Measurements from ENCODE around the gene ADARB1. TPM values are rescaled to one million over a fixed set of nuclear protein-coding genes. Genes with fewer than 3 reads are reported as not detected.
A peak's percentile ranks its signal among the peaks of the same experiment; 100 is the strongest.

The ADARB1 gene
- total RNA-seq, 4 donors from 2014 or later, result 107 to 231 (median 201) TPM

DNA sequence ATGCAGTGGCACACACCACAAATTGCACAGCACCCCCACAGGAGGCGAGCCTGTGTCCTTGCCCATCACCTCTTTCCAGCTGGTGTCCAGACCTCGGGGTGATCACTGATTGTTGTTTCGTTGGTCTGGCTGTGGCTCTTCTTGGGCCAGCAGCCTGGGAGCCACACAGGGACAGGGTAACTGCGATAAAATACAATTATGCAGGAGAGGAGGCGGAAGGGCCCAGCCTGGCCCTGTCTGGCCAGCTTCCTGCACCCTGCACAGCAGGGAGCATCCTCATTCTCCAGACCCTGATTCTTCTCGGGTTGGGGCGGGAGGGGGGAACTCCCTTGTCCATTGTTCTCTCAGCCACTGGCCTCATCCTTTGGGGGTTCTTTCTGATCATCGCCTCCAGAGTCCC, 83.6 kb downstream of the ADARB1 start:
- no peaks in the 10 kb centered on the region for H3K9me3 ChIP-seq
- H3K36me3 ChIP-seq, result peaks cover 0 to 49% (median 20%) of the 10 kb centered on the region in 4 donors
- 87% methylated on average over 6 of the region's 8 CpGs for WGBS
- intact Hi-C loops (cut with DNase I), result loop anchor here (10.0 kb wide), 1 partner anchor 277 kb away; no protein-coding TSS in a partner anchor
- peaks cover 7 to 55% (median 43%) of the 10 kb centered on the region in 4 donors for H3K4me1 ChIP-seq
- peak; percentile 78 for DNase-seq (ENCODE audit: extremely low spot score)
- H3K4me3 ChIP-seq, result no peak overlapping the region
- TF ChIP-seq POLR2AphosphoS5 (IDR thresholded peaks at IDR 0.05), result no peak
- TF ChIP-seq, protein P1, sequence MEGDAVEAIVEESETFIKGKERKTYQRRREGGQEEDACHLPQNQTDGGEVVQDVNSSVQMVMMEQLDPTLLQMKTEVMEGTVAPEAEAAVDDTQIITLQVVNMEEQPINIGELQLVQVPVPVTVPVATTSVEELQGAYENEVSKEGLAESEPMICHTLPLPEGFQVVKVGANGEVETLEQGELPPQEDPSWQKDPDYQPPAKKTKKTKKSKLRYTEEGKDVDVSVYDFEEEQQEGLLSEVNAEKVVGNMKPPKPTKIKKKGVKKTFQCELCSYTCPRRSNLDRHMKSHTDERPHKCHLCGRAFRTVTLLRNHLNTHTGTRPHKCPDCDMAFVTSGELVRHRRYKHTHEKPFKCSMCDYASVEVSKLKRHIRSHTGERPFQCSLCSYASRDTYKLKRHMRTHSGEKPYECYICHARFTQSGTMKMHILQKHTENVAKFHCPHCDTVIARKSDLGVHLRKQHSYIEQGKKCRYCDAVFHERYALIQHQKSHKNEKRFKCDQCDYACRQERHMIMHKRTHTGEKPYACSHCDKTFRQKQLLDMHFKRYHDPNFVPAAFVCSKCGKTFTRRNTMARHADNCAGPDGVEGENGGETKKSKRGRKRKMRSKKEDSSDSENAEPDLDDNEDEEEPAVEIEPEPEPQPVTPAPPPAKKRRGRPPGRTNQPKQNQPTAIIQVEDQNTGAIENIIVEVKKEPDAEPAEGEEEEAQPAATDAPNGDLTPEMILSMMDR (IDR thresholded peaks at IDR 0.05), result no peak
- TF ChIP-seq POLR2A (IDR thresholded peaks at IDR 0.05; ENCODE audit: low read depth), result no peak
- TF ChIP-seq EP300 (IDR thresholded peaks at IDR 0.05), result no peak
- no peaks in the 10 kb centered on the region for H3K27me3 ChIP-seq
- H3K27ac ChIP-seq (replicated peaks in 1 of 4), result no peak overlapping the region

- 80% methylated on average over 16 of the region's 16 CpGs for WGBS
- H3K27ac ChIP-seq (replicated peaks in 1 of 4), result no peak overlapping the region
- H3K9me3 ChIP-seq, result no peaks in the 10 kb centered on the region
- H3K4me3 ChIP-seq, result no peak overlapping the region
- intact Hi-C loops (cut with DNase I), result loop anchor here (10.0 kb wide), 1 partner anchor 276 kb away; no protein-coding TSS in a partner anchor
- no peaks in the 10 kb centered on the region for H3K27me3 ChIP-seq
- peak; percentile 53 for DNase-seq (ENCODE audit: extremely low spot score)
- no peak for TF ChIP-seq EP300 (IDR thresholded peaks at IDR 0.05)
- TF ChIP-seq POLR2A (IDR thresholded peaks at IDR 0.05; ENCODE audit: low read depth), result no peak
- no peak for TF ChIP-seq POLR2AphosphoS5 (IDR thresholded peaks at IDR 0.05)
- TF ChIP-seq, protein P1 (IDR thresholded peaks at IDR 0.05), result no peak
- peaks cover 0 to 51% (median 20%) of the 10 kb centered on the region in 4 donors for H3K36me3 ChIP-seq
- peaks cover 11 to 55% (median 45%) of the 10 kb centered on the region in 4 donors for H3K4me1 ChIP-seq
These were observed 84.4 kb downstream of the ADARB1 start for GRCh38 chr21:45158491-45159423.

DNA sequence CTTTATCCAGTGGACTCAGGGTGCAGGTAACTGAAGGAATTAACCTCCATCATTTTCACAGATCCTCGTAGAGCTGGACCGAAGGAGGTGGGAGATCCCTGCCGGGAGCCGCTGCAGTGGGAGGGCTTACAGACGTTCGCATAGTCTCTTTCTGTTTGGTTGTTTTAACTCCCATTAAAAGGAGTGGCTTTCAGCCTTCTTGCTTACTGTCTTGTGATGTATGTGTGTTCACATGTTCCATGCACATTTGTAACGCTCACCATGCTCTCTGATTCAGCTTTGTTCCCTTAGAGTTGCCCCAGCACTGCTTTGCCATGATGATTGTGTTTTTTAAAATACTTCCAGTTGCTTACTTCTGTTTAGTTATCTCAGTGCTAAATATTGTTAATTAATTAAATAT, 85.8 kb downstream of the ADARB1 start:
- TF ChIP-seq POLR2A (IDR thresholded peaks at IDR 0.05; ENCODE audit: low read depth) (no peak), POLR2AphosphoS5 (IDR thresholded peaks at IDR 0.05) (no peak), EP300 (IDR thresholded peaks at IDR 0.05) (no peak)
- TF ChIP-seq, protein P1 (IDR thresholded peaks at IDR 0.05), result no peak
- H3K4me1 ChIP-seq, result peaks cover 12 to 55% (median 46%) of the 10 kb centered on the region in 4 donors
- no peaks in the 10 kb centered on the region for H3K9me3 ChIP-seq
- no peak overlapping the region for H3K27ac ChIP-seq (replicated peaks in 1 of 4)
- H3K27me3 ChIP-seq, result no peaks in the 10 kb centered on the region
- H3K4me3 ChIP-seq, result no peak overlapping the region
- intact Hi-C loops (cut with DNase I), result no loop called here
- WGBS, result 92% methylated on average over 7 of the region's 7 CpGs
- H3K36me3 ChIP-seq, result peaks cover 0 to 51% (median 20%) of the 10 kb centered on the region in 4 donors
- peak; percentile 29 for DNase-seq (ENCODE audit: extremely low spot score)

DNA sequence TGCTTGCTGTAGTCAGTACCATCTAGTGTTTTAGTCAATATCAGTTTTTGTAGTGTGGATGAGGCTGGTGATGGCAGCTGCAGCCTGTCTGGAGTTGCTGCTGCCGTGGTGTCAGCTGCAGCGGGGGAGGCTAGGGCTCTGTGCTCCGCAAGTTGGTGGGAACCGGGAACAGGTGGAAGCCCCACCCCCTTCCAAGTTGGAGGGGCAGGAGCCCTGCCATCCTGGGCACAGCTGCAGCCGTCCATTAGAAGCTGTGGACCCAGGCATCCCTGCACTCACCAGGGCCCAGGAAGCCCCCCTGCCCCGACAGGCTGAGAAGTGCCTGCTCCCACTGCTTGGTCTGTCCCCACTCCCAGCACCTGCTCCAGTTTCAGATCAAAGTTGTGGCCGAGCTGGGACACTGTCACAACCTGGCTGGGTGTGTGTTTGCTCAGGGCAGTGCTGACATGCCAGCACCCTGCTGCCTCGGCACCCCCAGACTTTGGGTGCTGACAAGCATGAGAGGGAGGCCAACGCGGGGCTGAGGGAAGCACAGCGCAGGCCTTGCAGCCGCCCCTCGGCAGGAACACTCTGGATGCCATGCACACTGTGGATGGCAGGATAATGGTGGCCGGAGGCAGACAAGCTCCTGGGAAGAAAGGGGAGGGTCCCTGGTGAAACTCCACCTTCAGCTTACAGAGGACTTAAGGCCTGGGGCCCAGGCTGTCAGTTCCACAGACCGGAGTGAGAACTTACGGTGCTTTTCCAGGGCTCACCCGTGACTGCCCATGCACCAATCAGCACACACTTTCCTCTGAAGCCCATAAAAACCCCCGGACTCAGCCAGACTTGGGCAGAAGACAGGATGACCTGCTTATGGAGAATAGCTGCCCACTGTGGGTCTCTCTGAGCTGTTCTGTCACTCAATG, 86.9 kb downstream of the ADARB1 start:
- Histone ChIP-seq H3K27ac (replicated peaks in 1 of 4) (peak overlapping the region in 1 of 4 donors; percentile 30), H3K36me3 (peaks cover 0 to 46% (median 20%) of the 10 kb centered on the region in 4 donors), H3K9me3 (no peaks in the 10 kb centered on the region), H3K27me3 (no peaks in the 10 kb centered on the region), H3K4me1 (peaks cover 12 to 61% (median 53%) of the 10 kb centered on the region in 4 donors), H3K4me3 (no peak overlapping the region)
- 85% methylated on average over 9 of the region's 18 CpGs for WGBS
- no peak for TF ChIP-seq EP300 (IDR thresholded peaks at IDR 0.05)
- TF ChIP-seq, protein P1 (IDR thresholded peaks at IDR 0.05), result no peak
- intact Hi-C loops (cut with DNase I), result no loop called here
- peak; percentile 74 for DNase-seq (ENCODE audit: extremely low spot score)
